ENCODE data around the gene FGD3.

Gene FGD3

DNA sequence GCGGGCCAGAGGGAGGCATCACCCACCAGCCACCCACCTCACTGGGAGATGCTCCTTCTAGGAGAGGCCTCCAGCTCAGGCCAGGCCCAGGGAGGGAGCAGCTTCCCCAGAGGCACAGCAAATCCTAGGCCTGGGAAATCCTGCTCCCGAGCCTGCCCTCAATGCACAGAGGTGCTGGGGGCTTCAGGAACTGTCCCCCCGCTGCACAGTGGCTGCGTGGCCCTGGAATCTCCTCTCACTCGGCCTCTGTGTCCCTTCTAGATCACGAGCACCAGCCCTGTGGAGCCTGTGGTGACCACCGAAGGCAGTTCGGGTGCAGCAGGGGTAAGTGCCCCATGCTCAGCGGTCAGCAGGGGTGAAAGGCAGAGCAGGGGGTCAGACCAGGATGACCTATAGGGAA is 74.7 kb downstream of the FGD3 start:
- Histone ChIP-seq H3K27ac (ENCODE audit: low read depth, low read length) (no peak overlapping the region), H2AFZ (ENCODE audit: low read depth, low read length, severe bottlenecking) (no peak overlapping the region), H3K9ac (ENCODE audit: low read length) (no peak overlapping the region), H3K36me3 (ENCODE audit: low read length) (no peaks in the 10 kb centered on the region), H3F3A (ENCODE audit: insufficient read depth) (no peaks in the 10 kb centered on the region), H3K79me2 (ENCODE audit: insufficient read depth, low read length) (no peaks in the 10 kb centered on the region), H3K4me2 (ENCODE audit: low read depth, low read length, poor library complexity, severe bottlenecking) (no peak overlapping the region), H4K20me1 (ENCODE audit: low read depth, low read length) (no peaks in the 10 kb centered on the region), H3K9me2 (replicated peaks; ENCODE audit: insufficient read depth, low read length) (no peaks in the 10 kb centered on the region), H3K9me3 (ENCODE audit: insufficient read depth, low read length) (no peaks in the 10 kb centered on the region), H3K4me3 (ENCODE audit: insufficient read depth, low read length, poor library complexity, severe bottlenecking) (no peak overlapping the region), H3K27me3 (ENCODE audit: low read length) (no peaks in the 10 kb centered on the region)
- TF ChIP-seq EZH2phosphoT487 (conservative IDR thresholded peaks at IDR 0.05; ENCODE audit: low read length), result no peak
- TF ChIP-seq, protein P1, sequence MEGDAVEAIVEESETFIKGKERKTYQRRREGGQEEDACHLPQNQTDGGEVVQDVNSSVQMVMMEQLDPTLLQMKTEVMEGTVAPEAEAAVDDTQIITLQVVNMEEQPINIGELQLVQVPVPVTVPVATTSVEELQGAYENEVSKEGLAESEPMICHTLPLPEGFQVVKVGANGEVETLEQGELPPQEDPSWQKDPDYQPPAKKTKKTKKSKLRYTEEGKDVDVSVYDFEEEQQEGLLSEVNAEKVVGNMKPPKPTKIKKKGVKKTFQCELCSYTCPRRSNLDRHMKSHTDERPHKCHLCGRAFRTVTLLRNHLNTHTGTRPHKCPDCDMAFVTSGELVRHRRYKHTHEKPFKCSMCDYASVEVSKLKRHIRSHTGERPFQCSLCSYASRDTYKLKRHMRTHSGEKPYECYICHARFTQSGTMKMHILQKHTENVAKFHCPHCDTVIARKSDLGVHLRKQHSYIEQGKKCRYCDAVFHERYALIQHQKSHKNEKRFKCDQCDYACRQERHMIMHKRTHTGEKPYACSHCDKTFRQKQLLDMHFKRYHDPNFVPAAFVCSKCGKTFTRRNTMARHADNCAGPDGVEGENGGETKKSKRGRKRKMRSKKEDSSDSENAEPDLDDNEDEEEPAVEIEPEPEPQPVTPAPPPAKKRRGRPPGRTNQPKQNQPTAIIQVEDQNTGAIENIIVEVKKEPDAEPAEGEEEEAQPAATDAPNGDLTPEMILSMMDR (IDR thresholded peaks at IDR 0.05; ENCODE audit: insufficient read depth, low read length, poor library complexity, severe bottlenecking), result no peak

DNA sequence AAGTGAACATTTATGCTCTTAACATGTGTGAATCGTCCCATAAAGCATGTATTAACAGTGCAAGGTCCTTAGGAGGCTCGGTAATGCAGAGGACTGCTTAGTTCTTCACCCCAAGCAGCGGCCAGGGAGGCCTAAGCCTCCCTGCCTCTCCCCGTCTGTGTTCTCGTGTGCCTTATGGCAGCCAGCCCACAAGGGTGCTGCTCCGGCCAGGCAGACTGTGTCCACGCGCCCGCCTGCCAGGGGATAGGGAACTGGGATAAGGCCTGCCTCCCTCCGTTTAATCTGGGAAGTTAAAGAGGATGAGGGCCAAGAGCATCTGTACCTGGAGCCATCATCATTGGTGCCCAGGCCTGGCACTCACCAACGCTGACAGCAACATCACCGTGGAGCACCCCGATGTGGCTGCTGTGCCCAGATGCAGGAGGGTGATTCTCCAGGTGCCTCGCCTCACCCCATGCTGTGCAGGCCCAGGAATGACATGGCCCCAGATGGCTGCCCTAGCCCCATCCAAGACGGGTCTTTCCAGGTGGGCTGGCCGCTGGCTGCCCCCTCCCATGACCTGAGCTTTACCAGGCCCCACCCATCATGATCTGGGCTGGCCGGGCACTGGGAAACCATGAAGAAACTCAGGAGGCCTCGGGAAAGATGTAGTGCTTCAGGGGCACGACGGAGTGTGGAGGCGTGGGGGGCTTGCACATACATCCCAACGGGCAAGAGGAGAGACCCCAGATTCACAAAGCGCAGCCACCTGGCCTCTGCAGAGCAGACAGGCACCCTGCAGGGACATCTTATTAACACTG is 75.6 kb downstream of the FGD3 start:
- H3K4me2 ChIP-seq (ENCODE audit: low read depth, low read length, poor library complexity, severe bottlenecking), result no peak overlapping the region

DNA sequence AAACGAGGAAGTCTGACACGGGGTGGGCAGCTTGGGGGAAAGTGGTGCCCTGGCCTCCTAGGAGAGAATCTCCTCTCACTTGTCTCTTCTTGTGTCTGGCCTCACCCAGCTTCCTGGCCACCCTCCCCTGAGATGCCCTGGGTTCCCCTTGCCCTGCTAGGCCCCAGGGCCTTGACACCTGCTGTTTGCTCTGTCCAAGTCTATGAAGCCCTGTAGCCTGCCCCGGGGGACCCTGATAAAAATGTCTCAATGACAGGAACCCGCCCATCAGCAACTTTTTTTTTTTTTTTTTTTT is 76.1 kb downstream of the FGD3 start:
- Histone ChIP-seq H3F3A (ENCODE audit: insufficient read depth) (no peaks in the 10 kb centered on the region), H3K4me2 (ENCODE audit: low read depth, low read length, poor library complexity, severe bottlenecking) (no peak overlapping the region), H3K27ac (ENCODE audit: low read depth, low read length) (no peak overlapping the region)

More for the DNA sequence above, 75.6 kb downstream of the FGD3 start:
- Histone ChIP-seq H2AFZ (ENCODE audit: low read depth, low read length, severe bottlenecking) (no peak overlapping the region), H3K9me2 (replicated peaks; ENCODE audit: insufficient read depth, low read length) (no peaks in the 10 kb centered on the region), H3K4me3 (ENCODE audit: insufficient read depth, low read length, poor library complexity, severe bottlenecking) (no peak overlapping the region), H3K27me3 (ENCODE audit: low read length) (no peaks in the 10 kb centered on the region), H3F3A (ENCODE audit: insufficient read depth) (no peaks in the 10 kb centered on the region), H3K79me2 (ENCODE audit: insufficient read depth, low read length) (no peaks in the 10 kb centered on the region), H4K20me1 (ENCODE audit: low read depth, low read length) (no peaks in the 10 kb centered on the region), H3K9me3 (ENCODE audit: insufficient read depth, low read length) (no peaks in the 10 kb centered on the region), H3K27ac (ENCODE audit: low read depth, low read length) (no peak overlapping the region), H3K9ac (ENCODE audit: low read length) (no peak overlapping the region), H3K36me3 (ENCODE audit: low read length) (no peaks in the 10 kb centered on the region)
- TF ChIP-seq EZH2phosphoT487 (conservative IDR thresholded peaks at IDR 0.05; ENCODE audit: low read length), result no peak
- TF ChIP-seq, protein P1 (IDR thresholded peaks at IDR 0.05; ENCODE audit: insufficient read depth, low read length, poor library complexity, severe bottlenecking), result no peak

More for the DNA sequence above, 76.1 kb downstream of the FGD3 start:
- no peak overlapping the region for H2AFZ ChIP-seq (ENCODE audit: low read depth, low read length, severe bottlenecking)
- H3K36me3 ChIP-seq (ENCODE audit: low read length), result no peaks in the 10 kb centered on the region
- TF ChIP-seq, protein P1 (IDR thresholded peaks at IDR 0.05; ENCODE audit: insufficient read depth, low read length, poor library complexity, severe bottlenecking), result no peak
- TF ChIP-seq EZH2phosphoT487 (conservative IDR thresholded peaks at IDR 0.05; ENCODE audit: low read length), result no peak
- no peaks in the 10 kb centered on the region for H3K27me3 ChIP-seq (ENCODE audit: low read length)
- no peaks in the 10 kb centered on the region for H3K9me2 ChIP-seq (replicated peaks; ENCODE audit: insufficient read depth, low read length)
- no peaks in the 10 kb centered on the region for H3K79me2 ChIP-seq (ENCODE audit: insufficient read depth, low read length)
- H3K9me3 ChIP-seq (ENCODE audit: insufficient read depth, low read length), result no peaks in the 10 kb centered on the region
- H4K20me1 ChIP-seq (ENCODE audit: low read depth, low read length), result no peaks in the 10 kb centered on the region
- H3K9ac ChIP-seq (ENCODE audit: low read length), result no peak overlapping the region
- H3K4me3 ChIP-seq (ENCODE audit: insufficient read depth, low read length, poor library complexity, severe bottlenecking), result no peak overlapping the region

All from SU-DHL-6 (cell line).